A549 treated with RU486 at 1 μM for 4 hours (cell line): Measurements from ENCODE around the gene EXOC3. TPM values are rescaled to one million over a fixed set of nuclear protein-coding genes. Genes with fewer than 3 reads are reported as not detected.

Source experiments
- total RNA-seq: library from RNA; stranded (reverse); fragments of 200-300 nt; extraction: Qiagen RNA extraction; gene quantifications from 5 replicates; pipeline ENCODE4 v1.2.3, GENCODE V29; 2022; ENCODE audit warnings: low read depth

Gene EXOC3
- 27.3 to 33.0 TPM (median 31.6 TPM) in 5 replicates for total RNA-seq

DNA sequence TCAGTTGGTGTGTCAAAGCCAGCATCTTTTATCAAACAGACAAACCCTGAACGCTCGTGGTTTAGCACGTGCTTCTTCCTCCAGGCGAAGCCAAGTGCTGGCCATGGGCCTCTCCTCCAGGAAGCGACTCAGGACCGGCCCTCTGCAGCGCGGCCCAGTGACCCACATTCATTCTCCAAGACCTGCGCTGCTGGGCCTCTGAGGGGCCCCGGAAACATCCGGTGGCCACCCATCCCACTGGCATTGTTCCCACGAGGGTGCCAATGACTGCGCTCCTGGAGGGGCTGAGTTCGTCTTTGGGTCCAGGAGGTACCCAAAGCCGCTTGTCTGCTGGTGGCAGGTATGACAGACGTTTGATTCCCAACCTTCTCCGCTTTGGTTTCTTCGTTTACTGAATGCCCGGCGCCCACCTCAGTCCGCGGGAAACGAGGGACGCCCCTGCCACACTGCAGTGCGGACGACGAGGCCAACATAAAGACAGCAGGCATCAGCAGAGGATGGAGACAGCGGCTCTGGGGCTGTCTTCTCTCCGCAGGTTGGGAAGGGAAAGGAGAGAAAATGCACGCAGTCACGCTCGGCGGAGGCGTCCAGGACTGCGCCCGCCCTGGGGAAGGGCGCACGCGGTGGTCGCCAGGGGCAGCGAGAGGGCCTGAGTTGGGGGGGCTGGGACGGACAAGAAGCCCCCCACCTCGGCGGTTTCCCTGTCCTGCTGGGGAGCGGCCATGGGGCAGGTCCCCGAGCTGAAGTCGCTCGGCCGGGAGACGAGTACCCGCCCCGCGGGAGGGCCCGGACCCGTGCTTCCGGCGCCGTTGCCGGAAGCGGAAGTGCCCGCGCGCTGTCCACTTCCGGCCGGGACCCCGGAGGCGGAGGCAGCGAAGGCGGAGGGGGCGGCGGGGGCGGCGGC is at the start of gene EXOC3:
TSS of gene EXOC3 (plus strand) at position 842 of the 904 bp plus-strand sequence. CDS start 3,030 bp downstream, outside the sequence.

Other genes starting within 250 kb of the EXOC3 start
- gene CCDC127, start 225.0 kb upstream of the EXOC3 start, total RNA-seq = 5.4 to 7.7 TPM (median 6.1 TPM) in 5 replicates
- 104 to 125 TPM (median 119 TPM) in 5 replicates for gene SDHA, start 224.9 kb upstream of the EXOC3 start, total RNA-seq
- gene PDCD6, start 171.5 kb upstream of the EXOC3 start, total RNA-seq = 156 to 216 TPM (median 185 TPM) in 5 replicates
- gene AHRR, start 121.5 kb upstream of the EXOC3 start, total RNA-seq = 2.5 to 3.8 TPM (median 2.8 TPM) in 5 replicates
- 2.1 to 2.9 TPM (median 2.4 TPM) in 5 replicates for gene SLC9A3, start 81.3 kb downstream of the EXOC3 start, total RNA-seq
- gene CEP72, start 169.2 kb downstream of the EXOC3 start, total RNA-seq = 8.1 to 11.4 TPM (median 9.8 TPM) in 5 replicates